GF-D8 (cell line): Measurements from ENCODE around the gene NUMA1.

ENCODE experiments used
- DNase-seq: peaks from one replicate; lab custom pipeline; 2025; lab: John Stamatoyannopoulos, UW

The NUMA1 gene

DNA sequence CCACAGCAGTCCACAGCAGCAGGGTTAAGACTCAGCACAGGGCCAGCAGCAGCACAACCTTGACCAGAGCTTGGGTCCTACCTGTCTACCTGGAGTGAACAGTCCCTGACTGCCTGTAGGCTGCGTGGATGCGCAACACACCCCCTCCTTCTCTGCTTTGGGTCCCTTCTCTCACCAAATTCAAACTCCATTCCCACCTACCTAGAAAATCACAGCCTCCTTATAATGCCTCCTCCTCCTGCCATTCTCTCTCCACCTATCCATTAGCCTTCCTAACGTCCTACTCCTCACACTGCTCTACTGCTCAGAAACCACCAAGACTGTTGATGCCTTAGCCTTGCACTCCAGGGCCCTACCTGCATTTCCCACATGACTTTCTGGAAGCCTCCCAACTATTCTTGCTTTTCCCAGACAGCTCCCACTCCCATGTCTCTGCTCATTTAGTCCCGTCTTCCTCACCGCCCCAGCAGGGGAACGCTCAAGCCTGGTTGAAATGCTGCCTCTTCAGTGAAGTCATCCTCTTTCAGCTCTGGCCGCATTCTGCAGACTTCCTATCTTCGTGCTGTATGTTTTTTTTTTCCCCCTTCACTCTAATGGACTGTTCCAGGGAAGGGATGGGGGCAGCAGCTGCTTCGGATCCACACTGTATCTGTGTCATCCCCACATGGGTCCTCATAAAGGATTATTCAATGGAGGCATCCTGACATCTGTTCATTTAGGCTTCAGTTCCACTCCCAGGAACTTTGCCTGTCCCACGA is 78.3 kb downstream of the NUMA1 start:
- no peak for DNase-seq

DNA sequence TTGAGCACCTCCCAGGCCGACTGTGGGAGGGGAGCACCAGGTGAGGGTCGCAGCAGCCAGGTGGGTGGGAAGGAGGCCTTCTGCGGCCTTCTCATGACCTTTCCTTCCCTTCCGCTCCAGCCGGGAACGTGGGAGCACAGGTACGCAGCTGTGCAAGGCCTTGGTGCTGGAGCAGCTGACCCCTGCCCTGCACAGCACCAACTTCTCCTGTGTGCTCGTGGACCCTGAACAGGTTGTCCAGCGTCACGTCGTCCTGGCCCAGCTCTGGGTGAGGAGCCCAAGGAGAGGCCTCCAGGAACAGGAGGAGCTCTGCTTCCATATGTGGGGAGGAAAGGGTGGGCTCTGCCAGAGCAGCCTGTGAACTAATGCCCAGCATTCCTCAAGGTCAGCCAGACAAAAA is 79.1 kb downstream of the NUMA1 start:
- DNase-seq = no peak

DNA sequence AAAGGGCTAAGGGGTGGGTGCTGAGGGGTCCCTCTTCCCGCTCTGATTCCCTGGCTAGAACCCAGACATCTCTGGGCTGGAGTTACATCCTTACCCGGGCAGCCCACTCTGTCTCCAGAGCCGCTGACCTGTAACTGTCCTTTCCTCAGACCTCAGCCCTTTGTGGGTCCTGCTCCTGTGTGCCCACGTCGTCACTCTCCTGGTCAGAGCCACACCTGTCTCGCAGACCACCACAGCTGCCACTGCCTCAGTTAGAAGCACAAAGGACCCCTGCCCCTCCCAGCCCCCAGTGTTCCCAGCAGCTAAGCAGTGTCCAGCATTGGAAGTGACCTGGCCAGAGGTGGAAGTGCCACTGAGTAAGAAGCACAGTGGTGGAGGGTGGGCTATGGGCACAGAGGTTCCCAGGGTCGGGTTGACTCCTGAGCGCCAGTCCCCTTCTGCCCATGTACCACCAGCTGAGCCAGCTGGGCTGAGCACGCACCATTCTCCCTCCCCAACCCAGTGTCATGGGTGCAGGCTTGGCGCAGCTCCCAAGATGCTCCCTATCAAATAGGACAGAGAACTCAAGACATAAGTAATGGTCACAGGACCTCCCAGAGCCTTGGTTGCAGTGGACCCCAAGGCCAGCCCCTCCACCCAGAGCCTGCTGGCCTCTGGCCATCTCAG is 80.0 kb downstream of the NUMA1 start:
- no peak for DNase-seq

DNA sequence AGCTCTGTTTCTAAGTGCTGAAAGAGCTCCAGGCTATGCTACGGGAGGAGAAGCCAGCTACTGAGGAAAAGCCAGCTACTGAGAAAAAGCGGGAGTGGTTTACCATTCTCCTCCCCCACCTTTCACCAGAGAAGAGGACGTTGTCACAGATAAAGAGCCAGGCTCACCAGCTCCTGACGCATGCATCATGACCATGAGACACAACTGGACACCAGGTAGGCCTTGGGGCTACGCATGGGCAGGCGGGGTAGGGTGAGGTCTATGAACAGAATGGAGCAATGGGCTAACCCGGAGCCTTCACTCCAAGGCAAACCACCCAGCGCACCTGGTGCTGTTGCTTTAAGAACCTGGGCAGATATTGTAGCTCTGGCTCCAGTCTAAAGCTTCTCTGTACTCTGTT is 80.5 kb downstream of the NUMA1 start:
- DNase-seq = no peak

DNA sequence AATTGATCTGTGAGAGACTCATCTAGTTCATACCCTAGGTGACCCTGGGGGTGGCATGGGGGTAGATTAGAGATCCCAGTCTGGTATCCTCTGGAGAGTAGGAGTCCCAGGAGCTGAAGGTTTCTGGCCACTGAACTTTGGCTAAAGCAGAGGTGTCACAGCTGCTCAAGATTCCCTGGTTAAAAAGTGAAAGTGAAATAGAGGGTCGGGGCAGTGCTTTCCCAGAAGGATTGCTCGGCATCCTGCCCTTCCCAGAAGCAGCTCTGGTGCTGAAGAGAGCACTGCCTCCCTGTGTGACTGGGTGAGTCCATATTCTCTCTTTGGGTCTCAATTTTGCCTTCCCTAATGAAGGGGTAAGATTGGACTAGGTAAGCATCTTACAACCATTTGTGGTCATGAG is 81.0 kb downstream of the NUMA1 start:
- no peak for DNase-seq

DNA sequence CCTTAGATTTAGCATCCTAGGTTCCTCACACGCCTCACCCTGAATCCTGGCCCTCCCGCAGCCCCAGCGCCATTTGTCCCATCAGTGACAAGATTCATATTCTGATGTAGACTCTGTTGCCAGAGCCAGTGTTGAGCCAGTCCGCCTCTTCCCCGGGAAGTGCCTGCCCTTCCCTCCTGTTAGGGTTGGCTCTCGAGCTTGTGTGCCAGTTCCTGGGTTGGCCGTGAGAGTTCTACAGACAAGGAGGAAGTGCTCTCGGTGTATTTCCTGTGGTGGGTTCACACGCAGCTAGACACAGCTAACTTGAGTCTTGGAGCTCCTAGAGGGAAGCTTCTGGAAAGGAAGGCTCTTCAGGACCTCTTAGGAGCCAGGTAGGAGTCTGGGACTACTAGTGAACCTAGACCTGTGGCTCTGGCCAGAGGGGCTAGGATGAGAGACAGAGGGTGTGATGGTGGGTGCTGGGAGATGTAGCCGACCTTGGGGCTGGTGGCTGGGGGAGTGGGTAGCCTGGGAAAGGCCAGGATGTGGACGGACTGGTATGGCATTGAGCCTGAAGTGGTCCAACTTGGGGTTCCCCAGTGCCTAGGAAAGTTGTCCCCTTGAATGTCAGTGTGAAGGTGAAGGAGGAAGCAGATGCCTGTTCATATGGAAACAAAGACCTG is 81.6 kb downstream of the NUMA1 start, which contains the start of gene IL18BP:
Gene IL18BP (plus strand): TSS at position 261 of the 662 bp plus-strand sequence. CDS start 1,076 bp downstream, outside the sequence.
- peak; percentile 57 for DNase-seq

DNA sequence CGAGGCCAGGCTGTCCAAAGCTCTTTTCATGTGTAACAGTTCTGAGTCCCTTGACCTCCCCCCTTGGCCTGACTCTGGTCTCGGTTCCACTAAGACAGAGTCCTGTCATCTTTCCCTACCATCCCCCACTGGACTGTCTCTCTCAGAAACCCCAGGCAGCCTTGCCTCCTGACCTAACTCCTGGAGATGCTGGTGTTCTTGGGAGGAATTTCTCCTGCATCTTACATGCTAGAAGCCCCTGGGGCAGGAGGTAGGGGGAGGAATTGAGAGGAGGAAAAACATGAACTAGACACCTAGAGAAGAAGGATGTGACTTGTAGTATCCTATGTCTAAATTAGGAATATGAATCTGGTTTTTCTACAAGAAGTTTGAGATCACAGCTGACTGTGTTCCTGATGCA is 82.3 kb downstream of the NUMA1 start:
- no peak for DNase-seq

DNA sequence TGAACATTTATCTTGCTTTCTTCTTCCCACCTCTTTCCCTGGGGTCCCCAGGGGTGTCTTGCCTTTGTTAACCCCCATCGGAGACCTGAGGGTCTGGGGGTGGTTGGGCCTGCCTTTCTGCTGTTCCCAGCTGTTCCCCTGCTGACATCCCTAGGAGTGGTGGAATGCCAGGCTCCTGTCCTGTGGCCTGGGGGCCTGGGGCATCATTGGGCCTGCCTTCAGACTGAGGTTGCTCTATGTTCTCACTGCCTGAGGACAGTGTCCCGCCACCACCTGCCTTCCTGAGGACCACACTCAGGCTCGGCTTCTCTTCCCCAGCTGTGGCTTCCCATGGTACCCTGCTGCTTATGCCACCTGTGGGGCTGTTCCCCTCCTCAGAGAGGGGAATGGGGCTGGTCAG is 82.7 kb downstream of the NUMA1 start:
- no peak for DNase-seq

DNA sequence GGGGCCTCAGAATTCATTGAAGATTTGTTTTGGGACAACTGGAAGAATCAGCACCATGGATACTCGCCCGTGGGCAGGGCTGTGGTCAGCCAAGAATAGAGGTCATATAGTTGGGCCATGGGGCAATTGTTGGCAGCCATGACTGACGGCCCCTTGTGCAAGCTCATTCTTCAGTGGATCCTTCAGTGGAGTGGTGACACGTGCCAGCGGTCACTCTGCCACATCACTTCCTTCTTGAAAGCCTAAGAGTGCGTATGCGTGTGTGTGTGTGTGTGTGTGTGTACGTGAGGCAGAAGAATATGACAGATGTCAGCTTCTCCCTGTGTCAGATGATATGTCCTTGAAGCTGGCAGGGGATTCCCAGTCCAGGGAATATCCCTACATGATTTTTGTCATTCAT is 83.4 kb downstream of the NUMA1 start:
- no peak for DNase-seq

DNA sequence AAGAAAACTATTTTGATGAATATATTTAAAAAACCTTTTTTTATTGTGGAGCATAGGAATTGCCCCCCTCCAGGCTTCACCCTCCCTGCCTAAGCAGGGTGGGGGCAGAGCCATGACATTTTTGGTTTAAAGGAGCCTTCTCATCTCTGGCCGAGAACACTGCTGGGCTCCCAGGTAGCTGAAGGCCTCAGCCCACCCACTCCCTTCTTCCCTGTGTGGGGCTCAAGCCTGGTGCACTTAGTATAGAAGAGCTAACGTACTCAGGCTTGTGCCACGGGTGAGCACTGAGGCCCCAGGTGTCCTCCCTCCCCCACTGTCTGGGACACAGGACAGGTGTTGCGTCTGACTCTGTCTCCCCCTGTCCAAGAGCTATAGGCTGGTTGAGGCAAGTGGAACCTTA is 83.8 kb downstream of the NUMA1 start:
- DNase-seq = no peak

DNA sequence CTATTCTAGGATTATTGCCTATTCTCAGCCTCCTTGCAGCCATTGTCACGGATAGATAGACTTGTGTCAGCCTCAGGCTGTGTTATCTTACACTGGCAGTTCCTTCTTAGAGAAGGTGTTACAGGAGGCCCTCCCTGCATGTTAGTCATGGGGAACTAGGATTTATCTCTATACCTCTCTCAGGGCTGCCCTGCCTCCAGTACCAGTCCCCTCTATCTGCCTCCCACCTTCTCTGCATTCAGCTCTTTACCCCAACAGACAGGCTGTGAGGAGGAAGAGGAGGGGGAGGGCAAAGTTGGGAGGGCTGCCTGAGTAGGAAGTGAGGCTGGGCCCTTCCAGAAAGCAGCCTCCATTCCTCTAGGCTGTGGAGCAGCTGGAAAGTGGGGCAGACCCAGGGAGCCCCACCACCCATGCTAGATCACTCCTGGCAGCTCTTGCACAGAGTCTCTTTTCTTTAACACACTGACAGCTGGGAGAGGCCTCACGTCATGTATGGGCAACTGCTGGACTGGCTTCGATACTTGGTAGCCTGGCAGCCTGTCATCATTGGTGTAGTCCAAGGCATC is 84.5 kb downstream of the NUMA1 start:
- DNase-seq = no peak

DNA sequence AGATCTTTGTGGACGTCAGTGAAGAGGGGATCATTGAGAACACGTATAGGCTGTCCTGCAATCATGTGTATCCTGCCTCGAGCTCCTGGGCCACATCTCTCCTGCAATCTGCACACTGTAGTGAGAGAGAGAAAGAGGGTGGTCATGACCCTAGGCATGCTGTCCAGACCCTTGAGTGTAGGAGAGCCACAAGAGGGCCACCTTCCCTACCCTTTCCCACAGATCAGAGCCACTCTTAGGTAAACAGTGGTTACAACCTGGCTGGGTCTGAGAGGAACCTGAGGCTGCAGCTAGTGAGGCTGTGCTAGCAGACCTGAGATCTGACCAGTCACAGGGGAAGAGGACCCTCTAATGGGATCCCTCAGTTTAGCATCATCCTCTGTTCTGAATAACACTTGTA is 85.6 kb downstream of the NUMA1 start:
- DNase-seq = no peak

DNA sequence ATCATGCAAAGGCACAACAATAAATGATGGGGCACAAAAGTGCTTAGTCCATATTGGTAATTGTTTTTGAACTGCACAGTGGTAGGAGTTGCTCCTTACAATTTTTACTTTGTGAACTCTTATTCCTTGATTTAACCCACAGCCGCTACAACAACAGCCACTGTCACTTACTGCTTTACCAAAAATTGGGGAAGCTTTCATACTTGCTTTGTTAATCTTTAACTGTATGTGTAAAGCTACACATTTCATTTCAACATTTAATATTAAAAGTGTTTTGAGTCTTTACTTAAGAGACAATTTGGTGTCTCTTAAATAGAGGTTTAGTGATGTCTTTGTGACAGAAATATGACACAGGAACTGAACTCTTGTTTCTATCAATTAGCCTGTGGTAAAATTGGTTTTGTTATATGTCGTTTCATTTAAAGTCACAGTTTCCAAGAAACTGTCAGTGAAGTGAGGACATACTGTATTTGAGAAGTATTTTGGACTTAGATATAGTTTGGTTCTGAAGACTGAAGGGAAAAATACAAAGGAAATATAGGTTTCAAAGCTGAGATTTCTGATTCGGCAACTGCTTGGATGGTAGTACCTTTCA is 88.1 kb downstream of the NUMA1 start:
- no peak for DNase-seq

DNA sequence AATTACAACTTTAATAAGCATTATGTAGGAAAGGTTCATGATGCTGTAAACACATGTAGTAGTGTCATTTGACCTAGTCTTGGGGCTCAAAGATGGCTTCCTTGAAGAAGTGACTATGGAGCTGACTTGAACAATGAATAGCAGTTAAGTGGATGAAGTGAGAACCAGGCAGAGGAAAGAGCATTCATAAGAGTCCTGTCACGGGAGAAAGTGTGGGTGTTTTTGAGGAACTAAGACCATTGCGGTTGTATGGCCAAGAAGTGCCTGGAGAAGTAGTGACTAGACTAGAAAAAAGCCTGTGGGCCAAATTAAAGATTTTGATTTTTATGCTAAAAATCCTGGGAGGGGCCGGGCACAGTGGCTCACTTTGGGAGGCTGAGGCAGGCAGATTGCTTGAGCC is 88.8 kb downstream of the NUMA1 start:
- no peak for DNase-seq

DNA sequence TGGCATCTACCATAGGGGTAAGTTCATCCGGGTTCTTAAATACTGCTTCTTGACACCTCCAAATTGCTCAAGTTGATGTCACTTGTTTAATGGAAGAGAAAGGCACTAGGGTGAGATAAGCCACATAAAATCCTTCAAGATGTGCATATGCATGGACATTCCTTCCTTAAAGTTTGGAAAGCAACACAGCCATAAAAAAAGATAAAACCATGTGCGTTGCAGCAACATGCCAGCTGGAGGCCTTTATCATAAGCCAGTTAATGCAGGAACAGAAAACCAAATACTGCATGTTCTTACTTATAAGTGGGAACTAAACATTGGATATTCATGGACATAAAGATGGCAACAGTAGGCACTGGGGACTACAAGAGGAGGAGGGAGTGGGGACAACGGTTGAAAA is 89.6 kb downstream of the NUMA1 start:
- no peak for DNase-seq

DNA sequence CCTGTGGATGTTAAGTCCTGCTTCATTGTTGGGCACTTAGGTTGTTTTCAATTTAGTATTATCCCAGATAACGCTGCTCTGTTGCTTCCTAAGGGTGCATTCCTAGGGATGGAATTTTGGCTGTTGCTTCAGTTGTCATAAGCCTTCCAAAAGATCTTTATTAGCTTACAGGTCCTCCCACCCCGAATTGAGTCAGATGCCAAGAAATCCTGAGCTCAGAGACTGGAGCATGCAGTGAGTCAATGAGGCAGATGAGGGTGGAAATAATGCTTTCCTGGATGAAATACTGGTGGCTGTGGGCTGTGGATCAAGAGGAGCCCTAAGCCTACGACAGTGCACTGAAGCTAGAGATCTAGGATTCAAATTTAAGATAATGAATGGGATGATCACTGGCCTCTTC is 92.3 kb downstream of the NUMA1 start:
- DNase-seq = no peak

DNA sequence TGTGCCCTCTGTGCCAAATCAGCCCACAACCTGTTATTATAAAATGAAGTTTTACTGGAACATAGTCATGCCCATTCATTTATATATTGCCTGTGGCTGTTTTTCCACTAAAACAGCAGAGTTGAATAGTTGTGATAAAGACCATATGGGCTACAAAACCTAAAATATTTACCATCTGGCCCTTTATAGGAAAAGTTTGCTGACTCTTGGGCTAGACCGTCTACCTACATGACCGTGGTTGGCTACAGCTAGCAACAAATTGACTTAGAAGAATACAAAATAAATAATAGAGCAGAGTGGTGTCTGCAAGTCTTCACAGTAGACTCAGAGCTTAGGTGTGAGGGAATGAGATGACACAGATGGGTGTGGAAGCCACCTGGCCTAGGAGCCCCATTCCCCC is 92.8 kb downstream of the NUMA1 start:
- DNase-seq = no peak

DNA sequence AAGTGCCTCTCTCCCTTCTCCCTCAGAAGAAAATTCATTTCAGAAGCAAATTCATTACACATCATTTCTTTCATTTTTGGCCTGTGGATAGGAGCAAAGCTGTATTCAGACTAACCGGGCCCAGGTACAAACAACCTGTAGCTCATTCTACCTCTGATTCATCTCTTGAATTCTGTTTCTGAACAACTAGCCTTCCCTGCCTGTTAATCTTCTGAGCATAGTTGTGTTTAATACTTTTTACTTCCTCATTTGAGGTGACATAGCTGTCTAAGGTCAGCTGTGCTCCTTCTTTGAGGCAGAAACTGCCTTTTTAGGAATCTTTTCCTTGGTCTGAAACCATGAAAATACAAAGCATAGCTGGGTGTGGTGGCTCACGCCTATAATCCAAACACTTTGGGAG is 94.2 kb downstream of the NUMA1 start:
- peak; percentile 10 for DNase-seq

DNA sequence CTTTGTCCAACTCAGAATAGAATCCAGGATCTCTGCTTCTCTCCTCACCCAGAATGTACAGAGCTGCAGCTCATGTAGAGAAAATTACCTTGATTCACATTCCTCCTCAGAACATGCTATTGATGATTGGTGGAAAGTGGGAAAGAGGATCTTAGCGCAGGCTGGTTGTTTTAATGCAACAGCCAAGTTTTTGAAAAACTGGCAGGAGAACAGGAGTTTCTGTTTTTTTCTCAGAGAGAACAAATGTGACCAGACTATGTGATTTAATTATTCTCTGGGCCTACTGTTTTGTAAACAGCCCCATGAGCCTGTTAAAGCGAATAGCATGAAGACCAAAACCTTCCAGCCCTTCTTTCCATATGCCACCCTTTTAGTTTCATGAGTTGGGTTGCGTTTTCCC is 100.7 kb downstream of the NUMA1 start:
- DNase-seq = no peak

DNA sequence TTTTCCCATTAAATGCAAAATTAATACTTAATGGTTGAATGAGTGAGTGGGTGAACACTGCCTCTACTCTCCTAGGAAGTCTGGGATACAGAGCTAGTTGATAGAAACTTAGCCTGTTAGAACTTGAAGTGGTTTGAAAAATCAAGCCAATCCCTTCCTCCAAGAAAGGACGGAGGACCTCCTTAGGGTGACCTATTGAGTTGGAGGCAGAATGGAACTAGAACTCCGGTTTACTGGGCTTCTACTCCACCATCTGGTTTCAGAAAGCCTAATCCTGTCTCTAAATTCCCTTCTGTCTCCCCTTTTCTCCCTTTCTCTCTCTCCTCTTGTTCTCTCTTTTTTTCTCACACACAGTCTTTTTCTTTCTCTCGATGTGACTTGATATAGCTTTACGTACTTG is 101.2 kb downstream of the NUMA1 start:
- DNase-seq = no peak

DNA sequence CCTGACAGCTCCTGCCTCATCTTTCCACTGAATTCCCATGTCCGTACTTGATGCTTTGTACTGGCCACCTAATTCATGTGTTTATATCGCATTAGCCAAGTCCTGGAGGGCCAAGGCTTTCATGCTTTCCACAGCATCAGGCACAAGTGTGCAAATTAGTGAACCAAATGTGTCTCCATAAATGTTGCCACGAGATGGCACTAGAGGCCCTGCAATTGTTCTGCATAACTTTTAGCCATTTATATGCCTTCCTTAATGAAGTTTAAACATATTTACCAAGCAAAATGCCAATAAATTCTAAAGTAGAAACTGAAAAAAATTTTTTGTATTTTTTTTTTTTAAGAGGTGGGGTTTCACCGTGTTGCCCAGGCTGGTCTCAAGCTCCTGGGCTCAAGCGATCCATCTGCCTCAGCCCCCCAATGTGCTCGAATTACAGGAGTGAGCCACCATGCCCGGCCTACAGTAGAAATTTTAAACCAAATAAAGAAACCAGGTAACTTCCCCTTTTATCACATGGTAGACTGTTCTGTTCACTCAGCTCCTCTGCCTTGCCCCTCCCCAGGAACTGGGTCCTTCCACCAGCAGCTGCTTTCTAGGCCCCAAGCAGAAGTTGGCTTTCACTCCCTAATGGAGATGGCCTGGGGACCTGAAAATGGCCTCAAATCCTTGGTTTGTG is 102.5 kb downstream of the NUMA1 start:
- DNase-seq = peak; percentile 62

DNA sequence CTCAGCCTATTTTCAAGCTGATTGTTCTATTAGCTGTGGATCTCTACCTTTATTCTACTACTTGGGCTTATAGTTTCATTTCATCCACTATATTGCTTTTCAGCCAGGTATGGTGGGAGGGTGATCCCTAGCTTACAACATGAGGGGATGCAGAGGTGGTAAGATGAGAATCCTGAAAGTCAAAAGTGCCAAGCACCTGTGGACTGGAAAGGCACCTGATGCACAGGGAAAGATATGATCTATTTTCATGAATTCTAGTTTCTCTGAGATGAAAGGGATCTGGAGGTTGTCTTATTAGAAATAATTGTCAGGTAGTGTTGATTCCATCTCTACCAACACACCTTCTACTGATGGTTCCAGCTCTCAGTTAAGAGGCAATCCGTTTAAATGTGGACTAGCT is 103.3 kb downstream of the NUMA1 start:
- no peak for DNase-seq
